NT2/D1 (cell line): ENCODE measurements around the gene EIF3I.

Experiments used
- DNase-seq: peaks from one replicate; pipeline ENCODE4 v3.0.0-alpha.2; 2011; ENCODE audit warnings: low read depth, low spot score
- H3K27me3 ChIP-seq: 2 replicates; pipeline ENCODE4 v1.6.0; 2011; ENCODE audit warnings: mild to moderate bottlenecking; ENCODE audit not compliant: insufficient read length, insufficient read depth
- H3K36me3 ChIP-seq: 2 replicates; pipeline ENCODE4 v1.6.1; 2011; ENCODE audit warnings: mild to moderate bottlenecking, low read length, mixed read lengths; ENCODE audit not compliant: insufficient read depth, insufficient read length
- H3K4me1 ChIP-seq: 2 replicates; pipeline ENCODE4 v1.5.1; 2011; ENCODE audit not compliant: insufficient read depth, insufficient read length
- H3K4me3 ChIP-seq: 2 replicates; pipeline ENCODE4 v1.5.1; 2011; ENCODE audit warnings: low read depth; ENCODE audit not compliant: insufficient read length
- H3K9ac ChIP-seq: 2 replicates; pipeline ENCODE4 v1.6.0; 2011; ENCODE audit warnings: low read depth; ENCODE audit not compliant: insufficient read length
- H3K9me3 ChIP-seq: 2 replicates; pipeline ENCODE4 v1.5.1; 2011; ENCODE audit warnings: mild to moderate bottlenecking, low read length; ENCODE audit not compliant: insufficient read depth
- SUZ12 ChIP-seq: IDR thresholded peaks from 2 replicates; pipeline ENCODE4 v1.6.1; 2011; ENCODE audit not compliant: insufficient read length, insufficient read depth; ENCODE audit errors: extremely low read depth
- YY1 ChIP-seq: IDR thresholded peaks from 2 replicates; pipeline ENCODE4 v1.6.1; 2011; ENCODE audit not compliant: insufficient read length, insufficient read depth
- ZNF274 ChIP-seq: IDR thresholded peaks from 2 replicates; pipeline ENCODE4 v1.6.1; 2011; ENCODE audit warnings: mild to moderate bottlenecking, low read depth, low read length

Gene EIF3I

GRCh38 chr1:32198237-32199042, 23.8 kb upstream of the EIF3I start:
- no peak for DNase-seq
- Histone ChIP-seq H3K4me1 (peaks cover 43% of the 10 kb centered on the region), H3K36me3 (peaks cover 56% of the 10 kb centered on the region), H3K27me3 (no peaks in the 10 kb centered on the region), H3K9ac (no peak overlapping the region), H3K9me3 (no peaks in the 10 kb centered on the region), H3K4me3 (no peak overlapping the region)
- no peak for TF ChIP-seq YY1
- no peak for TF ChIP-seq SUZ12
- TF ChIP-seq ZNF274 = no peak

- peaks cover 43% of the 10 kb centered on the region for H3K4me1 ChIP-seq
- H3K9ac ChIP-seq = peak overlapping the region; percentile 82
- no peak overlapping the region for H3K4me3 ChIP-seq
- DNase-seq = no peak
- H3K9me3 ChIP-seq = no peaks in the 10 kb centered on the region
- peaks cover 55% of the 10 kb centered on the region for H3K36me3 ChIP-seq
- peaks cover 1% of the 10 kb centered on the region for H3K27me3 ChIP-seq
- TF ChIP-seq SUZ12 (no peak), ZNF274 (no peak)
Observed at GRCh38 chr1:32199043-32199716, 23.0 kb upstream of the EIF3I start.

DNA sequence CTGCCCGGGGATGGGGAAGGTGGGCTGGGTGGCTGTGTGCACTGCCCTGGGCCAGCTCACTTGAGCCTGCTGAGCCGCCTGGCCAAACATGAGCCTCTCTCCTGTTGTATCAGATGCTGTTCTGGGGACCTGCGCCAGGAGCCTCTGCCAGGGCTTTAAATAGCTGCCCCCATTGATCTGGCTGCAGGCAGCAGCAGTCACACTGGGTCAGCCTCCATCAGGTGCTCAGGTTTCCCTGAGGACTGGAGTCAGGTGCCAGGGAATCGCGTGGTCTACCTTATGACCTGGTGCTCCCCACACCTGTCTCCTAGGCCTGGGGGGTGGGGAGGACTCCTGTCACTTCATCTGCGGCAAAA, 22.5 kb upstream of the EIF3I start:
- Histone ChIP-seq H3K27me3 (peaks cover 4% of the 10 kb centered on the region), H3K4me1 (peaks cover 43% of the 10 kb centered on the region), H3K36me3 (peaks cover 54% of the 10 kb centered on the region), H3K4me3 (peak overlapping the region; percentile 64), H3K9me3 (no peaks in the 10 kb centered on the region), H3K9ac (peak overlapping the region; percentile 82)
- no peak for DNase-seq
- TF ChIP-seq ZNF274 = no peak
- no peak for TF ChIP-seq SUZ12
- TF ChIP-seq YY1 = no peak

- Histone ChIP-seq H3K36me3 (peaks cover 50% of the 10 kb centered on the region), H3K4me3 (peak within 1 kb of the TSS; percentile 64), H3K27me3 (peaks cover 4% of the 10 kb centered on the region), H3K9ac (peak within 1 kb of the TSS; percentile 82), H3K4me1 (peaks cover 46% of the 10 kb centered on the region), H3K9me3 (no peaks in the 10 kb centered on the region)
- TF ChIP-seq YY1 = no peak
- no peak for TF ChIP-seq SUZ12
- TF ChIP-seq ZNF274 = no peak
- DNase-seq = peak; percentile 79
Observed at GRCh38 chr1:32200226-32201010, 21.8 kb upstream of the EIF3I start, which contains the start of gene CCDC28B. TSS of gene CCDC28B (plus strand) at chr1:32200595. CDS start at chr1:32201936, 1,341 bp downstream.

DNA sequence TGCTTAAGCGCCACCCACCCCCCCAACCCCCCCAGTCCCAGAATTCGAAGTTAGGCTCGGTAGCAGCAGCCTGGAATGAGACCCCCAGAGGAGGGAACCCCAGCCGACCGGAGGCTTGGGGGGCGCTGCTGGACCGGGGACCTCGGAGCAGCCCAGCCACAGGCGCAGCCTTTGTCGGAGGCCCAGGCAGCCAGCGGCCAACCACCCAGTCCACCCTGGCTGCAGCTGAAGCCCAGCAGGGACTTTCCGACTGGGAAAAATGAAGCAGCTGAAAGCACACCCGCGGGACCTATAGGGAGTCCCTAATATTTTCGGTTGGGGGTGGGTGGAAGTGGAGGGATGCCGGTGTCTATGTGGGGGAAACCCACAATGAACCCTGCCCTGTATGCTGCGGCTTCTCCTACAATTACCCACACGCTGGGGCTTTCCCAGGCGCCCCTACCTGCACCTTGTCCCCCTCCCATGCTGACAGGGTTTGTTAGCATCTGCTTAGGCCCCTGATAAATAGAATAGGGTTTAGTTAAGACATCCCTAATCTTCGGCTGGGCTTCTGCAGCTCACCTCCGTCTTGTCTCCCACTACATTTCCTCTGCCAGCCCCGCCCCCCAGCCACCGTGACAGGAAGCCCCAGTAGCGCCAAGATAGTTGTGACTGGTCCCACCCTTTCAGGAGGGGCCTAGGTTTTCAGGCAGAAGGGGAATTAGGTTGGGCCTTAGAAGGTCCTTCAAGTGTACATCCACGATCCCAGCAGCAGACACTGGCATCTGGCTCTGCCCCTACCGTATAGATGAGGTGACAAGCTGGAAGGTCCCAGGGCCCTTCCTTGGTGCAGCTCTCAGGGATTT, 21.0 kb upstream of the EIF3I start:
- DNase-seq = no peak
- peak overlapping the region; percentile 82 for H3K9ac ChIP-seq
- H3K27me3 ChIP-seq = peaks cover 4% of the 10 kb centered on the region
- no peak for TF ChIP-seq ZNF274
- TF ChIP-seq SUZ12 = no peak
- no peak for TF ChIP-seq YY1
- H3K4me1 ChIP-seq = peaks cover 47% of the 10 kb centered on the region
- H3K9me3 ChIP-seq = no peaks in the 10 kb centered on the region
- peaks cover 42% of the 10 kb centered on the region for H3K36me3 ChIP-seq
- H3K4me3 ChIP-seq = peak overlapping the region; percentile 64

- DNase-seq = no peak
- Histone ChIP-seq H3K4me1 (peaks cover 22% of the 10 kb centered on the region), H3K27me3 (peaks cover 4% of the 10 kb centered on the region), H3K9me3 (no peaks in the 10 kb centered on the region), H3K9ac (peak overlapping the region; percentile 98), H3K4me3 (peak overlapping the region; percentile 95), H3K36me3 (peaks cover 37% of the 10 kb centered on the region)
- no peak for TF ChIP-seq ZNF274
- TF ChIP-seq SUZ12 = no peak
- TF ChIP-seq YY1 = no peak
Observed at GRCh38 chr1:32204943-32205361, 17.3 kb upstream of the EIF3I start.
